H1 (cell line): ENCODE results near the gene SH3PXD2B. TPM values are rescaled to one million over a fixed set of nuclear protein-coding genes. Genes with fewer than 3 reads are reported as not detected.

Source experiments
- CTCF ChIA-PET: fragments of 300-600 bp; sonication (Branson Sonifier 250); formaldehyde crosslinking; loops from one replicate; lab custom pipeline; 2021; ENCODE audit not compliant: partially characterized antibody; lab: Charles Lee
- POLR2A ChIA-PET: fragments of 300-600 bp; sonication (Branson Sonifier 250); formaldehyde crosslinking; loops from one replicate; lab custom pipeline; 2021; ENCODE audit warnings: inconsistent platforms; ENCODE audit not compliant: partially characterized antibody; lab: Charles Lee
- DNase-seq, 2 experiments: peaks; one replicate each; pipeline versions ENCODE4 v3.0.0 to v3.0.0-alpha.2; 2010 to 2022; ENCODE audit warnings: low spot score in 2 of 2, low read depth in 1 of 2, mixed read lengths in 1 of 2
- FAIRE-seq: peaks from 2 replicates; lab custom pipeline; 2011; peaks lifted over from hg19 to GRCh38; lab: Jason Lieb, UNC
- H2AFZ ChIP-seq: 2 replicates; pipeline ENCODE4 v1.8.1; 2012; ENCODE audit warnings: low read length, inconsistent platforms
- H2AK5ac ChIP-seq: 2 replicates; pipeline ENCODE4 v1.6.1; 2013; ENCODE audit warnings: low read depth, low read length
- H2BK120ac ChIP-seq: replicated peaks from 2 replicates; pipeline ENCODE3; 2013; ENCODE audit warnings: low read depth, low read length, inconsistent platforms
- H2BK12ac ChIP-seq: 2 replicates; pipeline ENCODE4 v1.6.1; 2013; ENCODE audit warnings: low read depth, low read length
- H2BK15ac ChIP-seq: 2 replicates; pipeline ENCODE4 v1.6.1; 2013; ENCODE audit warnings: low read length
- H2BK20ac ChIP-seq: 2 replicates; pipeline ENCODE4 v1.6.1; 2013; ENCODE audit warnings: low read length
- H2BK5ac ChIP-seq: 2 replicates; pipeline ENCODE4 v1.6.1; 2013; ENCODE audit warnings: low read depth, low read length
- H3K14ac ChIP-seq: 2 replicates; pipeline ENCODE4 v1.6.1; 2013; ENCODE audit warnings: inconsistent platforms; ENCODE audit not compliant: insufficient read length
- H3K18ac ChIP-seq: 2 replicates; pipeline ENCODE4 v1.6.1; 2013; ENCODE audit warnings: low read length; ENCODE audit errors: extremely low read depth
- H3K23ac ChIP-seq: 2 replicates; pipeline ENCODE4 v1.6.1; 2013; ENCODE audit warnings: inconsistent platforms; ENCODE audit not compliant: insufficient read length
- H3K23me2 ChIP-seq: 2 replicates; pipeline ENCODE4 v1.6.1; 2013; ENCODE audit warnings: low read depth, low read length
- H3K27ac ChIP-seq: 2 replicates; pipeline ENCODE4 v1.6.1; 2011; ENCODE audit warnings: low read depth, low read length, inconsistent platforms
- H3K27me3 ChIP-seq, 4 experiments: replicated peaks in 1 of 4; 1 replicate in 1 of 4; 2 replicates in 3 of 4; pipeline versions ENCODE4 v1.6.1 to v1.8.1; 2011 to 2013; ENCODE audit warnings: low read length in 3 of 4, mild to moderate bottlenecking in 3 of 4, inconsistent platforms in 2 of 4, mixed read lengths in 2 of 4, moderate library complexity in 1 of 4; ENCODE audit not compliant: control insufficient read depth in 3 of 4, insufficient read depth in 3 of 4; ENCODE audit errors: extremely low read depth in 1 of 4
- H3K36me3 ChIP-seq, 4 experiments: 2 replicates each; pipeline versions ENCODE4 v1.6.1 to v1.8.1; 2011 to 2013; ENCODE audit warnings: mild to moderate bottlenecking in 4 of 4, low read length in 3 of 4, moderate library complexity in 2 of 4, control low read depth in 1 of 4, inconsistent platforms in 1 of 4; ENCODE audit not compliant: insufficient read depth in 4 of 4, control insufficient read depth in 2 of 4
- H3K4ac ChIP-seq: replicated peaks from 2 replicates; pipeline ENCODE3; 2013; ENCODE audit warnings: low read length, low read depth, mixed read lengths, inconsistent platforms; ENCODE audit not compliant: insufficient read length
- H3K4me1 ChIP-seq, 4 experiments: replicated peaks in 1 of 4; 1 replicate in 1 of 4; 2 replicates in 3 of 4; pipeline versions ENCODE4 v1.6.1 to v1.8.1; 2011 to 2013; ENCODE audit warnings: low read length in 3 of 4, inconsistent platforms in 2 of 4, mixed read lengths in 1 of 4; ENCODE audit not compliant: insufficient read depth in 4 of 4, control insufficient read depth in 3 of 4
- H3K4me2 ChIP-seq, 2 experiments: 2 replicates each; pipeline versions ENCODE4 v1.6.1 to v1.8.1; 2011 to 2013; ENCODE audit warnings: low read depth in 2 of 2, low read length in 2 of 2, control low read depth in 1 of 2, inconsistent platforms in 1 of 2, mild to moderate bottlenecking in 1 of 2; ENCODE audit not compliant: insufficient read depth in 1 of 2
- H3K4me3 ChIP-seq, 4 experiments: fragments of 200-600, 300-600 bp in 1 of 4; sonication (generic), shearing (Covaris generic), sonication (Bioruptor Twin) in 1 of 4; 2 replicates each; pipeline versions ENCODE4 v1.5.1 to v1.8.1; 2011 to 2016; ENCODE audit warnings: low read length in 4 of 4, low read depth in 3 of 4, control low read depth in 2 of 4, inconsistent platforms in 2 of 4, mild to moderate bottlenecking in 2 of 4, mixed read lengths in 1 of 4, moderate library complexity in 1 of 4; ENCODE audit not compliant: insufficient read depth in 2 of 4; ENCODE audit errors: extremely low read depth in 1 of 4
- H3K56ac ChIP-seq: replicated peaks from 2 replicates; pipeline ENCODE3; 2013; ENCODE audit warnings: low read depth, mild to moderate bottlenecking, mixed read lengths, low read length, inconsistent platforms; ENCODE audit not compliant: insufficient read length
- H3K79me1 ChIP-seq: 2 replicates; pipeline ENCODE4 v1.6.1; 2013; ENCODE audit warnings: low read depth, low read length, control low read depth
- H3K79me2 ChIP-seq, 2 experiments: 2 replicates each; pipeline versions ENCODE4 v1.6.1 to v1.8.1; 2012 to 2013; ENCODE audit warnings: low read length in 2 of 2, mild to moderate bottlenecking in 2 of 2, inconsistent platforms in 1 of 2; ENCODE audit not compliant: insufficient read depth in 2 of 2, control insufficient read depth in 1 of 2
- H3K9ac ChIP-seq, 4 experiments: replicated peaks in 1 of 4; 1 replicate in 1 of 4; 2 replicates in 3 of 4; pipeline versions ENCODE4 v1.6.1 to v1.8.1; 2011 to 2013; ENCODE audit warnings: low read depth in 3 of 4, low read length in 3 of 4, control low read depth in 2 of 4, mild to moderate bottlenecking in 2 of 4, moderate library complexity in 2 of 4, inconsistent platforms in 1 of 4; ENCODE audit errors: extremely low read depth in 1 of 4
- H3K9me3 ChIP-seq, 2 experiments: 2 replicates each; pipeline versions ENCODE4 v1.6.1 to v1.8.1; 2012 to 2013; ENCODE audit warnings: mild to moderate bottlenecking in 2 of 2, moderate library complexity in 2 of 2, control low read depth in 1 of 2, inconsistent platforms in 1 of 2, low read depth in 1 of 2, low read length in 1 of 2, mixed read lengths in 1 of 2; ENCODE audit not compliant: insufficient read depth in 2 of 2
- H4K20me1 ChIP-seq, 2 experiments: replicated peaks in 1 of 2; 2 replicates each; pipeline versions ENCODE3 to v1.8.1; 2011 to 2013; ENCODE audit warnings: inconsistent platforms in 2 of 2, low read length in 2 of 2, mild to moderate bottlenecking in 1 of 2; ENCODE audit not compliant: insufficient read depth in 2 of 2, control insufficient read depth in 1 of 2
- H4K5ac ChIP-seq: 2 replicates; pipeline ENCODE4 v1.6.1; 2013; ENCODE audit warnings: low read length, low read depth, mixed read lengths, inconsistent platforms; ENCODE audit not compliant: insufficient read length
- H4K8ac ChIP-seq: 2 replicates; pipeline ENCODE4 v1.8.0; 2013; ENCODE audit warnings: mild to moderate bottlenecking, moderate library complexity, low read length, inconsistent platforms; ENCODE audit not compliant: insufficient read depth; ENCODE audit errors: extremely low read depth
- H4K91ac ChIP-seq: replicated peaks from 2 replicates; pipeline ENCODE3; 2013; ENCODE audit warnings: low read length, mixed read lengths, inconsistent platforms; ENCODE audit not compliant: insufficient read length
- ATF2 ChIP-seq: IDR thresholded peaks from 2 replicates; pipeline ENCODE4 v1.6.1; 2012; ENCODE audit warnings: low read length, inconsistent platforms
- BCL11A ChIP-seq, 2 experiments: IDR thresholded peaks; one replicate each; pipeline ENCODE4 v1.6.1; 2011; ENCODE audit warnings: low read depth in 2 of 2, low read length in 2 of 2, mild to moderate bottlenecking in 2 of 2
- CBX5 ChIP-seq: fragments of 300-800, 300-1000 bp; sonication (generic); IDR thresholded peaks from 2 replicates; pipeline ENCODE4 v1.7.1; 2016; ENCODE audit warnings: antibody characterized with exemption, low read length, low read depth
- WGBS, 2 experiments: shearing (Covaris generic) in 1 of 2; methylation state at CpG; one replicate each; pipeline versions ENCODE4 v1.1.6 to v1.1.7; 2013 to 2015; ENCODE audit warnings: low lambda C conversion rate in 2 of 2, mixed read lengths in 2 of 2, inconsistent platforms in 1 of 2, low coverage in 1 of 2, missing lambda C conversion rate in 1 of 2; ENCODE audit not compliant: insufficient replicate concordance in 2 of 2, insufficient coverage in 1 of 2, insufficient read length in 1 of 2; ENCODE audit errors: extremely low coverage in 1 of 2, missing lambda C conversion rate in 1 of 2; 5-methylcytosine and 5-hydroxymethylcytosine counted together
- polyA plus RNA-seq, 7 experiments: library from polyadenylated mRNA; depleted of rRNA in 3 of 7; stranded (reverse) in 5 of 7; unstranded in 2 of 7; fragments of >200 nt in 5 of 7; fragments of 200-250 nt in 2 of 7; gene quantifications; 1 replicate in 5 of 7; 2 replicates in 1 of 7; 4 replicates in 1 of 7; pipeline versions ENCODE4 v1.2.1 to v1.2.3, GENCODE V29; 2011 to 2013; ENCODE audit warnings: missing spikeins in 2 of 7, mixed read lengths in 2 of 7
- total RNA-seq: library from RNA; stranded (reverse); fragmentation: NEBNext Ultra II Directional; extraction: Animal tissue kit (Norgen Biotek cat#: 25700); gene quantifications from 2 replicates; pipeline ENCODE4 v1.2.1, GENCODE V29; 2021

The SH3PXD2B gene
- total and polyA plus RNA-seq, 2 of the 8 experiments (the other 6 are each of a cell fraction or from before 2014, with no cell fraction given): 32.9 to 72.9 TPM

DNA sequence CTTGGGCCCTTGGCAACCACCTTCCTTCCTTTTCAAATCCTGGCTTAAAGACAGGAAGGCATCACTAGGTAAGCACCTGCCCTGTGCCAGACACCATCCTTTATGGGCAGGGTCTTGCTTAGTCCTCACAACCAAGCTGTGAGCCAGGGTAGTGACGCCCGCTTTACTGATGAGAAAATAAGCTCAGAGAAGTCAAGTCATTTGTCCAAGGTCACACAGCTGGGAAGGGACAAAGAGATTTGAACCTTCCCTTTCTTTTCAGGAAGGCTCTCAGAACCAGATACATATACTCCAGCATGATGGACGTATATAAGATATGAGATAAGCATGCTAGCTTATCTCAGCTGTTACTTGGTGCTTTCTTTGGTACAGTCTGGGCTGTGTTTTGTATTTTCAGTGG is 76.9 kb downstream of the SH3PXD2B start:
- no peak overlapping the region for H4K8ac ChIP-seq
- H4K20me1 ChIP-seq: peaks cover 5 to 7% of the 10 kb centered on the region in 2 experiments
- no peak overlapping the region for H2BK20ac ChIP-seq
- H3K9me3 ChIP-seq: 0 out of 4 replicates have a peak, but pooled peaks cover 0 to 3% of the 10 kb centered on the region in 2 experiments
- H2BK12ac ChIP-seq: no peak overlapping the region
- no peak overlapping the region for H2AK5ac ChIP-seq
- DNase-seq (no peak), FAIRE-seq (no peak)
- H2BK15ac ChIP-seq: no peak overlapping the region
- no peak overlapping the region for H3K27ac ChIP-seq
- H2BK5ac ChIP-seq: no peak overlapping the region
- peaks cover 0 to 42% (median 16%) of the 10 kb centered on the region in 4 experiments; a peak in 7 of 8 replicates for H3K36me3 ChIP-seq
- H3K4me1 ChIP-seq: no peaks in the 10 kb centered on the region
- no peak overlapping the region for H3K56ac ChIP-seq
- CTCF ChIA-PET: interaction anchor here (1.1 kb wide), 2 partner anchors 73 to 282 kb away, joined by 3 to 4 read pairs; no protein-coding TSS in a partner anchor
- no peak overlapping the region for H4K5ac ChIP-seq
- H3K4ac ChIP-seq: no peak overlapping the region
- H2BK120ac ChIP-seq: no peak overlapping the region
- no peak overlapping the region for H2AFZ ChIP-seq
- no peak overlapping the region for H3K14ac ChIP-seq
- no peak overlapping the region for H3K4me3 ChIP-seq
- H3K79me1 ChIP-seq: no peaks in the 10 kb centered on the region; the same call in 1 of the 2 replicates
- TF ChIP-seq CBX5 (no peak), ATF2 (no peak), BCL11A (IDR thresholded peaks at IDR 0.05; ENCODE audit: low read depth in 2 of 2, low read length in 2 of 2) (no peak)
- H3K4me2 ChIP-seq: no peak overlapping the region
- no peak overlapping the region for H3K9ac ChIP-seq
- 90% methylated on average over 3 of the region's 3 CpGs; no CpG with 5 or more reads in 1 of the 2 experiments for whole genome bisulfite sequencing, 2 experiments
- POLR2A ChIA-PET: no interaction called here
- H3K27me3 ChIP-seq: no peaks in the 10 kb centered on the region
- no peak overlapping the region for H3K18ac ChIP-seq
- H3K23ac ChIP-seq: no peak overlapping the region
- H3K79me2 ChIP-seq: no peaks in the 10 kb centered on the region
- H4K91ac ChIP-seq: no peak overlapping the region
- H3K23me2 ChIP-seq: no peaks in the 10 kb centered on the region; the same call in 1 of the 2 replicates
